ENCODE data around the gene ASIC1. TPM values are rescaled to one million over a fixed set of nuclear protein-coding genes. Genes with fewer than 3 reads are reported as not detected.

ASIC1 gene
- total RNA-seq, 2 experiments from 2014 or later: 0.91 to 0.98 TPM

GRCh38 chr12:50089730-50090129 lies 32.3 kb downstream of the ASIC1 start:
- H3K4me1 Mint-ChIP-seq: peaks cover 34% of the 10 kb centered on the region
- H3K36me3 Mint-ChIP-seq (ENCODE audit: low read depth): peaks cover 58% of the 10 kb centered on the region
- POLR2A ChIA-PET: no interaction called here
- H3K9me3 Mint-ChIP-seq: no peaks in the 10 kb centered on the region
- no peak for DNase-seq
- H3K27ac Mint-ChIP-seq: no peak overlapping the region
- H3K4me3 Mint-ChIP-seq: no peak overlapping the region
- H3K27me3 Mint-ChIP-seq: no peaks in the 10 kb centered on the region
- CTCF ChIA-PET: interaction anchor here (0.8 to 13.1 kb wide), 13 partner anchors 14 to 1262 kb away, joined by 3 to 181 read pairs (median 4); partner anchors contain the start of gene COX14

GRCh38 chr12:50090391-50090790 lies 33.0 kb downstream of the ASIC1 start:
- Mint-ChIP-seq H3K27ac (no peak overlapping the region), H3K9me3 (no peaks in the 10 kb centered on the region), H3K36me3 (ENCODE audit: low read depth) (peaks cover 65% of the 10 kb centered on the region), H3K4me3 (no peak overlapping the region), H3K4me1 (peaks cover 31% of the 10 kb centered on the region), H3K27me3 (no peaks in the 10 kb centered on the region)
- CTCF ChIA-PET: interaction anchor here (0.8 to 13.1 kb wide), 7 partner anchors 16 to 1261 kb away, joined by 3 to 181 read pairs (median 5); partner anchors contain the start of gene COX14
- POLR2A ChIA-PET: no interaction called here
- DNase-seq: no peak

- Mint-ChIP-seq H3K4me1 (no peaks in the 10 kb centered on the region), H3K27me3 (no peaks in the 10 kb centered on the region), H3K9me3 (no peaks in the 10 kb centered on the region), H3K4me3 (no peak overlapping the region), H3K36me3 (ENCODE audit: low read depth) (peaks cover 74% of the 10 kb centered on the region), H3K27ac (no peak overlapping the region)
- DNase-seq: no peak
- ChIA-PET POLR2A (interaction anchor here (2.3 kb wide), 1 partner anchor 12 kb away, joined by 6 read pairs; no protein-coding TSS in a partner anchor), CTCF (interaction anchor here (0.7 to 6.5 kb wide), 3 partner anchors 13 to 994 kb away, joined by 3 to 57 read pairs (median 26); partner anchors contain the start of gene COX14)
Measured at GRCh38 chr12:50097952-50098351, 40.6 kb downstream of the ASIC1 start.

- no peak for DNase-seq
- ChIA-PET POLR2A (no interaction called here), CTCF (interaction anchor here (6.5 kb wide), 1 partner anchor 12 kb away, joined by 57 read pairs; the partner anchor contains the start of gene COX14)
- no peaks in the 10 kb centered on the region for H3K4me1 Mint-ChIP-seq
- H3K4me3 Mint-ChIP-seq: no peak overlapping the region
- no peaks in the 10 kb centered on the region for H3K27me3 Mint-ChIP-seq
- no peak overlapping the region for H3K27ac Mint-ChIP-seq
- peaks cover 66% of the 10 kb centered on the region for H3K36me3 Mint-ChIP-seq (ENCODE audit: low read depth)
- no peaks in the 10 kb centered on the region for H3K9me3 Mint-ChIP-seq
Measured at GRCh38 chr12:50099302-50100008, 42.1 kb downstream of the ASIC1 start.

GRCh38 chr12:50100561-50100960 lies 43.2 kb downstream of the ASIC1 start:
- Mint-ChIP-seq H3K36me3 (ENCODE audit: low read depth) (peaks cover 55% of the 10 kb centered on the region), H3K27ac (no peak overlapping the region), H3K27me3 (no peaks in the 10 kb centered on the region), H3K4me1 (no peaks in the 10 kb centered on the region), H3K9me3 (no peaks in the 10 kb centered on the region), H3K4me3 (no peak overlapping the region)
- ChIA-PET CTCF (interaction anchor here (6.5 kb wide), 1 partner anchor 11 kb away, joined by 57 read pairs; the partner anchor contains the start of gene COX14), POLR2A (interaction anchor here (1.2 kb wide), 2 partner anchors 12 kb away, joined by 3 to 6 read pairs; partner anchors contain the start of gene COX14)
- no peak for DNase-seq

GRCh38 chr12:50101663-50102062 lies 44.3 kb downstream of the ASIC1 start:
- Mint-ChIP-seq H3K4me1 (no peaks in the 10 kb centered on the region), H3K4me3 (no peak overlapping the region), H3K36me3 (ENCODE audit: low read depth) (peaks cover 44% of the 10 kb centered on the region), H3K27ac (no peak overlapping the region), H3K27me3 (no peaks in the 10 kb centered on the region), H3K9me3 (no peaks in the 10 kb centered on the region)
- DNase-seq: no peak
- ChIA-PET CTCF (interaction anchor here (1.2 to 6.5 kb wide), 2 partner anchors 10 to 74 kb away, joined by 3 to 57 read pairs; partner anchors contain the start of gene COX14), POLR2A (interaction anchor here (1.2 kb wide), 1 partner anchor 14 kb away, joined by 3 read pairs; no protein-coding TSS in a partner anchor)

GRCh38 chr12:50102131-50102531 lies 44.7 kb downstream of the ASIC1 start:
- Mint-ChIP-seq H3K9me3 (no peaks in the 10 kb centered on the region), H3K27me3 (no peaks in the 10 kb centered on the region), H3K4me1 (no peaks in the 10 kb centered on the region), H3K36me3 (ENCODE audit: low read depth) (peaks cover 39% of the 10 kb centered on the region), H3K4me3 (no peak overlapping the region), H3K27ac (no peak overlapping the region)
- no peak for DNase-seq
- POLR2A ChIA-PET: no interaction called here
- CTCF ChIA-PET: interaction anchor here (1.2 to 6.5 kb wide), 2 partner anchors 9 to 74 kb away, joined by 3 to 57 read pairs; partner anchors contain the start of gene COX14

GRCh38 chr12:50102646-50103309 lies 45.4 kb downstream of the ASIC1 start:
- H3K27ac Mint-ChIP-seq: no peak overlapping the region
- no peak overlapping the region for H3K4me3 Mint-ChIP-seq
- DNase-seq: no peak
- H3K9me3 Mint-ChIP-seq: no peaks in the 10 kb centered on the region
- POLR2A ChIA-PET: interaction anchor here (1.2 to 1.4 kb wide), 2 partner anchors 9 to 18 kb away, joined by 5 to 6 read pairs; partner anchors contain the start of genes COX14 and SMARCD1
- no peaks in the 10 kb centered on the region for H3K27me3 Mint-ChIP-seq
- CTCF ChIA-PET: interaction anchor here (0.9 to 6.5 kb wide), 2 partner anchors 9 to 13 kb away, joined by 3 to 57 read pairs; partner anchors contain the start of gene COX14
- no peaks in the 10 kb centered on the region for H3K4me1 Mint-ChIP-seq
- peaks cover 34% of the 10 kb centered on the region for H3K36me3 Mint-ChIP-seq (ENCODE audit: low read depth)

GRCh38 chr12:50103351-50103750 lies 46.0 kb downstream of the ASIC1 start:
- POLR2A ChIA-PET: interaction anchor here (1.2 to 1.4 kb wide), 2 partner anchors 9 to 18 kb away, joined by 5 to 6 read pairs; partner anchors contain the start of genes COX14 and SMARCD1
- CTCF ChIA-PET: interaction anchor here (0.9 to 6.5 kb wide), 3 partner anchors 8 to 18 kb away, joined by 3 to 57 read pairs (median 5); partner anchors contain the start of genes COX14 and SMARCD1
- no peak overlapping the region for H3K4me3 Mint-ChIP-seq
- DNase-seq: no peak
- H3K4me1 Mint-ChIP-seq: peaks cover under 1% of the 10 kb centered on the region
- no peaks in the 10 kb centered on the region for H3K9me3 Mint-ChIP-seq
- H3K27me3 Mint-ChIP-seq: no peaks in the 10 kb centered on the region
- peaks cover 28% of the 10 kb centered on the region for H3K36me3 Mint-ChIP-seq (ENCODE audit: low read depth)
- no peak overlapping the region for H3K27ac Mint-ChIP-seq

- Mint-ChIP-seq H3K4me1 (peaks cover 3% of the 10 kb centered on the region), H3K4me3 (no peak within 1 kb of the TSS), H3K27ac (no peak within 1 kb of the TSS), H3K27me3 (no peaks in the 10 kb centered on the region), H3K36me3 (ENCODE audit: low read depth) (peaks cover 23% of the 10 kb centered on the region), H3K9me3 (no peaks in the 10 kb centered on the region)
- DNase-seq: no peak
- ChIA-PET POLR2A (interaction anchor here (1.4 kb wide), 1 partner anchor 19 kb away, joined by 5 read pairs; the partner anchor contains the start of gene SMARCD1), CTCF (interaction anchor here (0.9 to 6.5 kb wide), 3 partner anchors 8 to 19 kb away, joined by 3 to 57 read pairs (median 5); partner anchors contain the start of genes COX14 and SMARCD1)
Measured at GRCh38 chr12:50103767-50104321, 46.4 kb downstream of the ASIC1 start, which contains the start of gene GPD1. TSS of gene GPD1 (plus strand) at chr12:50104008. CDS start at chr12:50104051, 43 bp downstream.

GRCh38 chr12:50104417-50105366 lies 47.3 kb downstream of the ASIC1 start:
- POLR2A ChIA-PET: interaction anchor here (1.4 kb wide), 2 partner anchors 20 to 79 kb away, joined by 3 to 5 read pairs; partner anchors contain the start of genes RACGAP1 and SMARCD1
- CTCF ChIA-PET: interaction anchor here (6.5 to 9.8 kb wide), 2 partner anchors 7 to 16 kb away, joined by 57 to 181 read pairs; partner anchors contain the start of genes COX14 and SMARCD1
- peaks cover 15% of the 10 kb centered on the region for H3K36me3 Mint-ChIP-seq (ENCODE audit: low read depth)

More at GRCh38 chr12:50104417-50105366, 47.3 kb downstream of the ASIC1 start:
- Mint-ChIP-seq H3K4me1 (peaks cover 3% of the 10 kb centered on the region), H3K27ac (no peak overlapping the region), H3K4me3 (no peak overlapping the region), H3K27me3 (no peaks in the 10 kb centered on the region), H3K9me3 (no peaks in the 10 kb centered on the region)
- no peak for DNase-seq
